ENCODE measurements around the gene SERPINE1. TPM values are rescaled to one million over a fixed set of nuclear protein-coding genes. Genes with fewer than 3 reads are reported as not detected.

SERPINE1 gene
- total and polyA plus RNA-seq, 2 of the 8 experiments (the other 6 are each of a cell fraction or from before 2014, with no cell fraction given), result 3.7 to 5.6 TPM

- TF ChIP-seq PHF8 (conservative IDR thresholded peaks at IDR 0.05; ENCODE audit: low read depth, low read length), result peak; percentile 48; the same call in 1 of the 2 replicates
- no peak for TF ChIP-seq YY1 (IDR thresholded peaks at IDR 0.05; ENCODE audit: low read depth, low read length)
- no peak for TF ChIP-seq ATF3 (IDR thresholded peaks at IDR 0.05; ENCODE audit: insufficient read depth, low read depth, low read length)
- TF ChIP-seq EGR1 (IDR thresholded peaks at IDR 0.05; ENCODE audit: borderline replicate concordance, low read depth, low read length), result no peak
- TF ChIP-seq FOSL1 (IDR thresholded peaks at IDR 0.05; ENCODE audit: insufficient read depth, low read depth, low read length), result no peak
- no peak for TF ChIP-seq NRF1 (IDR thresholded peaks at IDR 0.05; ENCODE audit: low read depth, low read length)
- TF ChIP-seq KDM1A (IDR thresholded peaks at IDR 0.05; ENCODE audit: borderline replicate concordance, low read length), result no peak
- TF ChIP-seq RBBP5 (IDR thresholded peaks at IDR 0.05; ENCODE audit: borderline replicate concordance, low read depth, low read length), result 0 out of 2 replicates have a peak, but pooled peaks have one; percentile 48
- TF ChIP-seq SP4 (IDR thresholded peaks at IDR 0.05; ENCODE audit: low read length), result no peak
- no peak for TF ChIP-seq MAFK (IDR thresholded peaks at IDR 0.05; ENCODE audit: low read depth, low read length)
- no peak for TF ChIP-seq CHD2 (IDR thresholded peaks at IDR 0.05; ENCODE audit: low read length)
- no peak for TF ChIP-seq CTCF (IDR thresholded peaks at IDR 0.05; ENCODE audit: control extremely low read depth in 1 of 3, insufficient read depth in 1 of 3, low read depth in 1 of 3, low read length in 3 of 3)
- TF ChIP-seq HDAC6 (IDR thresholded peaks at IDR 0.05; ENCODE audit: low read depth, low read length), result no peak
- no peak for TF ChIP-seq CEBPB (IDR thresholded peaks at IDR 0.05; ENCODE audit: low read depth, low read length)
These were observed 27.8 kb downstream of the SERPINE1 start (continued) for GRCh38 chr7:101154693-101155102.

Measured in H1 (cell line).